ENCODE results near the gene TBC1D14. TPM values are rescaled to one million over a fixed set of nuclear protein-coding genes. Genes with fewer than 3 reads are reported as not detected.

The TBC1D14 gene
- total RNA-seq, 2 experiments from 2014 or later = 36.7 to 44.0 TPM

GRCh38 chr4:7018281-7018680, 108.7 kb downstream of the TBC1D14 start:
- intact Hi-C loops (cut with DNase I, micrococcal nuclease) = no loop called here
- no peak for ATAC-seq
- POLR2A ChIA-PET = no interaction called here
- CTCF ChIA-PET = interaction anchor here (1.1 kb wide), 1 partner anchor 35 kb away, joined by 3 read pairs; no protein-coding TSS in a partner anchor
- no peak overlapping the region for H3K27ac Mint-ChIP-seq
- no peak for DNase-seq
- H3K36me3 Mint-ChIP-seq (ENCODE audit: low read depth) = peaks cover 22% of the 10 kb centered on the region
- peaks cover 3% of the 10 kb centered on the region for H3K4me1 Mint-ChIP-seq
- no peaks in the 10 kb centered on the region for H3K27me3 Mint-ChIP-seq
- H3K9me3 Mint-ChIP-seq (ENCODE audit: low read depth) = no peaks in the 10 kb centered on the region
- no peak overlapping the region for H3K4me3 Mint-ChIP-seq

DNA sequence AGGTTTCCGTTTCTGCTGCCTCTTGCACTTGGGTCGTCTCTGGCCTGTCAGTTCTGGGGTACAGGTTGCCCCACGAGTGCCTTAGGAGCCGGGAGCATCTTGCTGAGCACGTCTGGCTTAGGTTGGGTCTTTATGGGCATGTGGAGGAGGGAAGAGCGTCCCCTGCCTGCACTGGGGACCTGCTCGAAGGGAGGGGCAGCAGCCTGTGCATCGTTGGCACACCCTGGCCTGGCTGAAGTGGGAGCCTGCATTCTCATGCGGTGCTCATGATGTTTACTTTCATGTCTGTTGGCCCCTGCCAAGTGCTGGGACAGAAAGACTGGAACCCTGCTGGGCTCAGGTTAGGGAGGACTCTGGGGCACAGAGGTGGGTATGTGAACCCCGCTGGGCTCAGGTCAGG, 109.7 kb downstream of the TBC1D14 start:
- ChIA-PET CTCF (interaction anchor here (1.1 kb wide), 1 partner anchor 36 kb away, joined by 3 read pairs; no protein-coding TSS in a partner anchor), POLR2A (no interaction called here)
- no peak for DNase-seq
- peaks cover 15% of the 10 kb centered on the region for H3K36me3 Mint-ChIP-seq (ENCODE audit: low read depth)
- H3K27ac Mint-ChIP-seq = no peak overlapping the region
- intact Hi-C loops (cut with DNase I, micrococcal nuclease) = no loop called here
- no peaks in the 10 kb centered on the region for H3K9me3 Mint-ChIP-seq (ENCODE audit: low read depth)
- ATAC-seq = no peak
- no peak overlapping the region for H3K4me3 Mint-ChIP-seq
- H3K4me1 Mint-ChIP-seq = no peaks in the 10 kb centered on the region
- H3K27me3 Mint-ChIP-seq = no peaks in the 10 kb centered on the region

DNA sequence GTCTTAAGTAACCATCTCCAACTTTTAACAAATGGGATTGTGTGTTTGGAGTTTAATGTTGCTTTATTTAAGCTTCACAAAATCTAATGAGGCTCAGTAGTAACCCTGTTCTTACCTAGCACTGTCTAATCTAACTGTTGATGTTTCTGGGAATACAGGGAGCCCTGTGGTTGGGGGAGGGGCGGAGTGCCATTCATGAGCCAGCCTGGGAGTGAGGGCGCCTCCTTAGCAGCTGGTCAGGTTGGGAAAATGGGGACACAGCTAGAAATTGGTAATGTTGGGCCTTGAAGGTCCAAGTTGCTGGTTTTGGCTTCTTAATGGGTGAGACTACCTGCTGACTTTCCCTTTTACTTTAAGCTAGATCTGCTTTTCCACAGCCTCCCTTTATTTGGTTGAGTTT, 110.7 kb downstream of the TBC1D14 start:
- no peak for DNase-seq
- no peak for ATAC-seq
- intact Hi-C loops (cut with DNase I, micrococcal nuclease) = no loop called here
- no peaks in the 10 kb centered on the region for H3K27me3 Mint-ChIP-seq
- H3K36me3 Mint-ChIP-seq (ENCODE audit: low read depth) = peaks cover 5% of the 10 kb centered on the region
- H3K4me1 Mint-ChIP-seq = no peaks in the 10 kb centered on the region
- no peak overlapping the region for H3K4me3 Mint-ChIP-seq
- POLR2A ChIA-PET = interaction anchor here (0.6 kb wide), 1 partner anchor 41 kb away, joined by 3 read pairs; no protein-coding TSS in a partner anchor
- no peaks in the 10 kb centered on the region for H3K9me3 Mint-ChIP-seq (ENCODE audit: low read depth)
- CTCF ChIA-PET = interaction anchor here (0.9 kb wide), 3 partner anchors 11 to 47 kb away, joined by 3 to 5 read pairs (median 3); no protein-coding TSS in a partner anchor
- no peak overlapping the region for H3K27ac Mint-ChIP-seq

- ATAC-seq (no peak), DNase-seq (no peak)
- Mint-ChIP-seq H3K4me1 (no peaks in the 10 kb centered on the region), H3K27me3 (no peaks in the 10 kb centered on the region), H3K4me3 (no peak overlapping the region), H3K9me3 (ENCODE audit: low read depth) (no peaks in the 10 kb centered on the region), H3K36me3 (ENCODE audit: low read depth) (peaks cover 4% of the 10 kb centered on the region), H3K27ac (no peak overlapping the region)
- ChIA-PET CTCF (interaction anchor here (0.9 kb wide), 2 partner anchors 10 to 11 kb away, joined by 3 read pairs; no protein-coding TSS in a partner anchor), POLR2A (no interaction called here)
- intact Hi-C loops (cut with DNase I, micrococcal nuclease) = no loop called here
Measured at GRCh38 chr4:7020856-7021255, 111.2 kb downstream of the TBC1D14 start.

- H3K4me1 Mint-ChIP-seq = no peaks in the 10 kb centered on the region
- CTCF ChIA-PET = no interaction called here
- H3K36me3 Mint-ChIP-seq (ENCODE audit: low read depth) = peaks cover 7% of the 10 kb centered on the region
- POLR2A ChIA-PET = no interaction called here
- ATAC-seq = no peak
- no peak overlapping the region for H3K27ac Mint-ChIP-seq
- DNase-seq = no peak
- H3K27me3 Mint-ChIP-seq = no peaks in the 10 kb centered on the region
- no peak overlapping the region for H3K4me3 Mint-ChIP-seq
- H3K9me3 Mint-ChIP-seq (ENCODE audit: low read depth) = no peaks in the 10 kb centered on the region
- intact Hi-C loops (cut with DNase I, micrococcal nuclease) = no loop called here
Measured at GRCh38 chr4:7021355-7021754, 111.7 kb downstream of the TBC1D14 start.

- ATAC-seq = no peak
- H3K36me3 Mint-ChIP-seq (ENCODE audit: low read depth) = peaks cover 12% of the 10 kb centered on the region
Measured at GRCh38 chr4:7021930-7022664, 112.5 kb downstream of the TBC1D14 start.

DNA sequence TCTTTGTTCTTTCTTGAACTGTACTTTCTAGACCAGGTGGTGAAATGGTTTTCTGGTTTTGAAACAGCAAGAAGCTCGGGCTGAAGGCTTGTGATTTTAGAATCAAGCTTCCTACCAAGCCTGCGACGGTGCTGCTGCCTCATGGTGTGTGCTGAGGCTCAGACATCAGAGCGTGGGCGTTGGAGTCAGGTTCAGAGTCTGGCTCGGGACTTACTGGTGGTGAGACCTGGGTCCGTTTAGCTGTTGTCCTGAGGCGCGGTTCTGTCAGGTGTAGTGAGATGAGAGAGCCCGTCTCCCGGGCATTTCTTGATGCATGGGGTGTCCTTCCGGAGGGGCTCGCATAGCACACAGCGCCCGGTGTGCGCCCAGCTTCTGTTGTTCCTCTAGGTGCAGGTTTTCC, 113.9 kb downstream of the TBC1D14 start:
- POLR2A ChIA-PET = no interaction called here
- DNase-seq (no peak), ATAC-seq (no peak)
- Mint-ChIP-seq H3K4me1 (no peaks in the 10 kb centered on the region), H3K27ac (no peak overlapping the region), H3K36me3 (ENCODE audit: low read depth) (peaks cover 21% of the 10 kb centered on the region), H3K4me3 (no peak overlapping the region), H3K9me3 (ENCODE audit: low read depth) (no peaks in the 10 kb centered on the region), H3K27me3 (no peaks in the 10 kb centered on the region)
- intact Hi-C loops (cut with DNase I, micrococcal nuclease) = no loop called here
- CTCF ChIA-PET = interaction anchor here (0.6 kb wide), 1 partner anchor 123 kb away, joined by 3 read pairs; no protein-coding TSS in a partner anchor

More at GRCh38 chr4:7021930-7022664, 112.5 kb downstream of the TBC1D14 start:
- H3K9me3 Mint-ChIP-seq (ENCODE audit: low read depth) = no peaks in the 10 kb centered on the region
- no peaks in the 10 kb centered on the region for H3K27me3 Mint-ChIP-seq
- no peak overlapping the region for H3K4me3 Mint-ChIP-seq
- H3K4me1 Mint-ChIP-seq = no peaks in the 10 kb centered on the region
- DNase-seq = no peak
- H3K27ac Mint-ChIP-seq = no peak overlapping the region
- ChIA-PET POLR2A (no interaction called here), CTCF (no interaction called here)
- intact Hi-C loops (cut with DNase I, micrococcal nuclease) = no loop called here

GRCh38 chr4:7023901-7024300, 114.3 kb downstream of the TBC1D14 start:
- Mint-ChIP-seq H3K27me3 (no peaks in the 10 kb centered on the region), H3K9me3 (ENCODE audit: low read depth) (no peaks in the 10 kb centered on the region), H3K4me3 (no peak overlapping the region), H3K27ac (no peak overlapping the region), H3K36me3 (ENCODE audit: low read depth) (peaks cover 20% of the 10 kb centered on the region), H3K4me1 (no peaks in the 10 kb centered on the region)
- intact Hi-C loops (cut with DNase I, micrococcal nuclease) = no loop called here
- DNase-seq = no peak
- ATAC-seq = no peak
- CTCF ChIA-PET = interaction anchor here (0.6 kb wide), 1 partner anchor 123 kb away, joined by 3 read pairs; no protein-coding TSS in a partner anchor
- POLR2A ChIA-PET = no interaction called here

- H3K27me3 Mint-ChIP-seq = no peaks in the 10 kb centered on the region
- no peaks in the 10 kb centered on the region for H3K4me1 Mint-ChIP-seq
- H3K36me3 Mint-ChIP-seq (ENCODE audit: low read depth) = peaks cover 23% of the 10 kb centered on the region
- no peaks in the 10 kb centered on the region for H3K9me3 Mint-ChIP-seq (ENCODE audit: low read depth)
- no peak overlapping the region for H3K4me3 Mint-ChIP-seq
- intact Hi-C loops (cut with DNase I, micrococcal nuclease) = no loop called here
- ChIA-PET POLR2A (no interaction called here), CTCF (no interaction called here)
- no peak overlapping the region for H3K27ac Mint-ChIP-seq
- ATAC-seq (no peak), DNase-seq (no peak)
Measured at GRCh38 chr4:7024336-7024890, 114.8 kb downstream of the TBC1D14 start.

DNA sequence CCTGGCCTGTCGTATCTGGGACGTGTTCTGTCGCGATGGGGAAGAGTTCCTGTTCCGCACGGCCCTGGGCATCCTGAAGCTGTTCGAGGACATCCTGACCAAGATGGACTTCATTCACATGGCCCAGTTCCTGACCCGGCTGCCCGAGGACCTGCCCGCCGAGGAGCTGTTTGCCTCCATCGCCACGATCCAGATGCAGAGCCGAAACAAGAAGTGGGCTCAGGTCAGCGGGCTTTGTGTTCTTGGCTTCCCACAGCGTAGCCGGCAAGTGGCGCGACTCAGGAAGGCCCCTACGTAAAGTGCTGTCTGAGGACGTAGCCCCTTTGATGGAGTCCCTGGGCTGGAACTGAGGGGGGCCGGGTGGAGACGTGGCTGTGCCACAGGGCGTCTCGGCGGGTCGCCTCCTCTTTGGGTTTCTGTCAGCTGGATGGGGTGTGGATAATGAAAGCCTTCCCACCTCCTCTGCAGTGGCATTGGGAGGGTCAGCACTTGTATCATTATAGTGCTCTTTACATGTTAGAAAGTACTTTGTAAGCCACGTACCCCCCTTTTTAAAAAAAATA, 115.5 kb downstream of the TBC1D14 start:
- ChIA-PET CTCF (no interaction called here), POLR2A (no interaction called here)
- H3K27ac Mint-ChIP-seq = no peak overlapping the region
- H3K4me1 Mint-ChIP-seq = no peaks in the 10 kb centered on the region
- H3K9me3 Mint-ChIP-seq (ENCODE audit: low read depth) = no peaks in the 10 kb centered on the region
- H3K4me3 Mint-ChIP-seq = no peak overlapping the region
- H3K27me3 Mint-ChIP-seq = no peaks in the 10 kb centered on the region
- no peak for DNase-seq
- intact Hi-C loops (cut with DNase I, micrococcal nuclease) = no loop called here
- H3K36me3 Mint-ChIP-seq (ENCODE audit: low read depth) = peaks cover 29% of the 10 kb centered on the region
- ATAC-seq = no peak

DNA sequence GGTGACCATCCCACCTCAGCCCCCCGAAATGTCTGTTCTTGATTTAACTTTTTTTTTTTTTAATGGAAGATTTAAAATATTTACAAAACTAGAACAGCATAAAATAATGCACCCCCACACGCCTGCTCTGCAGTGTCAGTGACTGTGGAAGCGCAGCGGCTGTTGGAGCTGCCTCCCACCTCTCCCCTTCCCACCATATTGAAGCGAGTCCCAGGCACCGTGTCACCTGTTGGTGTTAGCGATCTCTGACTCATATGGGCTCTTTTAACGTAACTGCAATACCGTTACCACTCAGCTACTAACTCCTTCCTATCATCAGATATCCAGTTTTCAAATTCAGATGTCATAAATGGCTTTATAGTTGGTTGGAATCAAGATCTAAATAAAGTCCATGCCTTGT, 116.5 kb downstream of the TBC1D14 start:
- Mint-ChIP-seq H3K36me3 (ENCODE audit: low read depth) (peaks cover 38% of the 10 kb centered on the region), H3K4me3 (no peak overlapping the region), H3K4me1 (no peaks in the 10 kb centered on the region), H3K27me3 (no peaks in the 10 kb centered on the region), H3K9me3 (ENCODE audit: low read depth) (no peaks in the 10 kb centered on the region), H3K27ac (no peak overlapping the region)
- intact Hi-C loops (cut with DNase I, micrococcal nuclease) = no loop called here
- POLR2A ChIA-PET = no interaction called here
- no peak for ATAC-seq
- DNase-seq = no peak
- CTCF ChIA-PET = no interaction called here

DNA sequence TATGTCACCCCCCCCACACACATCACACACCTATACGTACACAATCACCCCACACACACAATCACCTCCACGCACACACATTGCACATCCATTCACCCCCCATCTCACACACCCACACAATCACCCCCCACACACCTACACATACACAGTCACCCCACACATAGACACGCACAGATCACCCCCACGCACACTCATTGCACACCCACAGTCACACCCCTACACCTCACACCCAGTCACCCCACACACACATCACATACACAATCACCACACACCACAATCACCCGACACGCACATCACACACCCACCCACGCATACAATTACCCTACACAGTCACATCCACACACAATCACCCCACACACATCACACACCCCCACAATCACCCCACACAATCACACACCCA, 117.7 kb downstream of the TBC1D14 start:
- CTCF ChIA-PET = no interaction called here
- no peak overlapping the region for H3K27ac Mint-ChIP-seq
- peaks cover 44% of the 10 kb centered on the region for H3K36me3 Mint-ChIP-seq (ENCODE audit: low read depth)

More for the DNA sequence above, 117.7 kb downstream of the TBC1D14 start:
- DNase-seq (no peak), ATAC-seq (no peak)
- no peaks in the 10 kb centered on the region for H3K4me1 Mint-ChIP-seq
- no peaks in the 10 kb centered on the region for H3K9me3 Mint-ChIP-seq (ENCODE audit: low read depth)
- H3K4me3 Mint-ChIP-seq = no peak overlapping the region
- POLR2A ChIA-PET = no interaction called here
- intact Hi-C loops (cut with DNase I, micrococcal nuclease) = no loop called here
- H3K27me3 Mint-ChIP-seq = no peaks in the 10 kb centered on the region
